GM21515 (cell line): ENCODE data around the gene FOXQ1.
"Not testable (repeated sequence)": the region's sequence is repeated elsewhere in the genome, so short reads cannot be mapped to it uniquely, and the experiment has no call there.

Experiments
- ATAC-seq: cut with Tn5 transposase; IDR thresholded peaks from one replicate; pipeline ENCODE4 v1.9.1; 2021; ENCODE audit not compliant: unreplicated experiment

Gene FOXQ1

DNA sequence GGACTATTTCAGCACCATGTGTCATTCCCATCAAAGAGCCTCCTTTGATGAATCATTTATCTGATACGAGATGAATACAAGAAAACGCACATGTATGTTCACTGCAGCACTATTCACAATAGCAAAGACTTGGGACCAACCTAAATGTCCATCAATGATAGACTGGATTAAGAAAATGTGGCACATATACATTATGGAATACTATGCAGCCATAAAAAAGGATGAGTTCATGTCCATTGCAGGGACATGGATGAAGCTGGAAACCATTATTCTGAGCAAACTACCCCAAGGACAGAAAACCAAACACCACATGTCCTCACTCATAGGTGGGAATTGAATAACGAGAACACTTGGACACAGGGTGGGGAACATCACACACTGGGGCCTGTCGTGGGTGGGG, 49.8 kb downstream of the FOXQ1 start:
- ATAC-seq, result not testable (repeated sequence)

DNA sequence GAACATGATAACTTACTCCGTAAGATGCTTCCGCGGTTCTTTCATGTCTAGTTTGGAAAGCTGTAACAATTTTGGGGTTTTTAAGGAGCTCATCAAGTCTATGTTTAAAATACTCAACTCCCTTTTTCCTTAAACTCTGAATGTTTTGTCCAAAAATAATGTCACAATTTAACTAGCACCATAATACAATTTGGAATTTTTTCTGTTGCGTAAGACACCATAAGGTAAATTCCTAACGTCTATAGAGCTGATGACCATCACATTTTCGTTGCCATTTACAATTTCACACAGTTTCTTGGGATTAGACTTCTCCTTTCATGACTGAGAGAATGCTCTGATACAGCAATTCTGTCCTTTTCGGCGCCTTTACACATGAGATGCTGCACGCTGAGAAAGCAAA, 50.7 kb downstream of the FOXQ1 start:
- ATAC-seq, result no peak

DNA sequence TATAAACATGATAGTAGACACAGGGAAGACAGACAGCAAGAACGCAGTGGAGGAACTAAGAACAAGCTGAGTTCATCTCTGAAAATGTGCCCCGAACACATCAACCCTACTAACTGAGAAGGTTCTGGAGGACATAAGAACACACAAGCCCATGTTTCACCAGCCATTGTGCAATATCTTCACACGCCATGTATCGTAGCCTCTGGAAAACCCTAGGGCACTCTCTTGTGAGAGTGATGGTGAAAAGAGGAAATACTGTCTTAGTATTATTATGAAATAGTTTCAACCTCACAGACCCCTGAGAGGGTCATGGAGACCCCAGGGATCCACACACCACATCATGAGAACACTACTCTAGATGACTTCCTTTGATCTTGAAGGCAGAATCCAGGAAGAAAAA, 51.4 kb downstream of the FOXQ1 start:
- no peak for ATAC-seq

DNA sequence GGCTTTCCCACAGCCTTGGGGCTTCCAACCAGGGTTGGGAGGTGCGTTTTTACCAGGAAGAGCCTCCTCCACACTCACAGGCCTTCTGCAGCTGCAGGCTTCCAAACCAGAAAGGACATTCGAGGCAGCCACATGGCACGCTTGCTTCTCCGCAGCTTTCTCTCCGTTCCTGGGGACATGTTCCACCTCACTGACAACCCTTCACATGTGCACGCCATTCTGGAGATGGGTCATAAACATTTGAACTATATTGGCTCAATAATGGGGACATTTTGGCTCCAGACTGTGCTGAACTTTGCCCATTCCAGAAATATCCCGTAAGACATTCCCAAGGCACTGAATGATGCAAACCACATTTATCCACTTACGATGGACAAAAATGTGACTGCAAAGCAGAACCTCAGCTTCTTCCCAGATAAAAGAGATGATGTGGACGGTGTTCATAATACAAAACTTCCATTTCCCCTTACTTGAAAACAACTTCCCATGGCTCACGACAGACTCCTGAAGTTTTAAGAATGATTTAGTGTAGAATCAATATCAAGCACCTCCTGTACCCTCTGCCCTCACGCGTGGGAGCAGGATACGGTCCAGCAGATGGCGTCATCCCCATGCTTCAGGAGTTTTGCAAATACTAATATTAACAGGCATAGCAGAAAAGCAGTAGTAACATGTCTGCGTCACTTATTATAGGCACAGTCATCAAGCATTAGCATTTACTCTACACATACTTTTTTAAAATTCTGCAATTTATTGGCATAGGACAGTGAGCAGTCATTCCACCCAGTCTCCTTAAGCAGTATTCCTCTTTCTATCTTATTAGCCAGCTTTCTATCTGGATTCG, 52.1 kb downstream of the FOXQ1 start:
- no peak for ATAC-seq
